Measurements from ENCODE around the gene NELL1. TPM values are rescaled to one million over a fixed set of nuclear protein-coding genes. Genes with fewer than 3 reads are reported as not detected.

NELL1 gene
- total and polyA plus RNA-seq, 2 experiments from 2014 or later: not detected

DNA sequence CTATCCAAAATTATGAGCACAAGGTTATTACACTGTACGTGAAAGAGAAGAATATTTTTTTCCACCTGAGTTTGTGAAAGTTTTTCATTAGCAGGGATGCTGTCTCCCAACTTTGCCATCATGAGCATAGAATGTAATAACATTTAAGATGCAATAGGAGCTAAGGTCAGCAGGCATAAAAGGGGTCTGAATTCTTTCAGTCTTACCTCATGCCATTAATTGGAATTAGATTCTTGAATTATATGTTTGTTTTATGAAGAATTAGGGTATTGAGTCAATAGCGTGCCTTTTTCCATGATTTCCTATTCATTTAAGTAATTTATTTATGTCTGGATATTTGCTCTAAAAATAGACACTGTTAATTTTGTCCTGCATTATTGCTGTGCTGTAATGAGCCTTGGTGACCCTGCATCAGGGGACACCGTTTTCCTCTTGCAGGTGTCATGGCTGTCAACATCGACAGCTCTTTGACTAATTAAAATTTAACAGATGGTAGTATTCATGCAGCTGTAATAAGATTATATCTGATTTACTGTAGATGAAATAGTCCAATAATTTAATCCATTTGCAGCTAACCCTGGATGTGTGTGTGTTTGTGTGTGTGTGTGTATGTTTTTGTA, 637.5 kb downstream of the NELL1 start:
- Histone ChIP-seq H3K27ac (no peak overlapping the region), H2AFZ (no peak overlapping the region), H3K9me2 (ENCODE audit: insufficient read depth) (no peaks in the 10 kb centered on the region), H3K79me2 (ENCODE audit: insufficient read depth) (no peaks in the 10 kb centered on the region), H3F3A (ENCODE audit: insufficient read depth) (no peaks in the 10 kb centered on the region), H3K9me3 (ENCODE audit: low read depth) (no peaks in the 10 kb centered on the region), H3K9ac (no peak overlapping the region), H3K4me2 (ENCODE audit: unreplicated experiment) (no peak overlapping the region), H3K36me3 (ENCODE audit: low read depth) (no peaks in the 10 kb centered on the region), H3K27me3 (replicated peaks; ENCODE audit: insufficient read depth) (no peaks in the 10 kb centered on the region), H3K4me1 (ENCODE audit: insufficient read depth) (no peaks in the 10 kb centered on the region), H3K4me3 (no peak overlapping the region), H4K20me1 (ENCODE audit: insufficient read depth) (no peaks in the 10 kb centered on the region)
- TF ChIP-seq EZH2phosphoT487 (IDR thresholded peaks at IDR 0.05; ENCODE audit: insufficient read depth, low read depth): no peak
- TF ChIP-seq EZH2 (IDR thresholded peaks at IDR 0.05; ENCODE audit: insufficient read depth, poor library complexity, severe bottlenecking): no peak
- DNase-seq: no peak
- in situ Hi-C loops (cut with MboI): no loop called here
- WGBS, 2 experiments (ENCODE audit: low coverage in 1 of 2, low lambda C conversion rate in 2 of 2, missing lambda C conversion rate in 2 of 2): 27 to 42% methylated on average over 4 of the region's 4 CpGs

DNA sequence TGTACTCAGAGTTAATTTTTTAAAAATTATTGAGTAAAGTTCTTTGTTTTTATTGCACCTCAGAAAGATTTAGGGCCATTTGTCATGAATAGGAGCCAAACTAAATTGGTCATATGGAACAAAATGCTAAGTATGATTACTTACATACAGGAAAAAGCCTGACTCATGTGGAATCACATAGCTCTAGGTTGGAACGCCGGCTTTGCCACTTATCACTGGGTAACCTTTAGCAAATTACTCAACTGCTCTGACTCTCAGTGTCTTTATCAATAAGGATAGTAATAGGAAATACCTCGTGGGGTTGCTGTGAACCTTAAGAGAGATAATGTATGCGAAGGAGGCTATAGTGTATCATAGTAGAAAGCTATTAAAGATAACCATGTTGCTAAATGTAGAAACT, 638.5 kb downstream of the NELL1 start:
- Histone ChIP-seq H3K79me2 (ENCODE audit: insufficient read depth) (no peaks in the 10 kb centered on the region), H4K20me1 (ENCODE audit: insufficient read depth) (no peaks in the 10 kb centered on the region), H3K9me3 (ENCODE audit: low read depth) (no peaks in the 10 kb centered on the region), H3K9ac (no peak overlapping the region), H3K27ac (no peak overlapping the region), H3K36me3 (ENCODE audit: low read depth) (no peaks in the 10 kb centered on the region), H3K4me3 (no peak overlapping the region), H3K9me2 (ENCODE audit: insufficient read depth) (no peaks in the 10 kb centered on the region), H2AFZ (no peak overlapping the region), H3K4me1 (ENCODE audit: insufficient read depth) (no peaks in the 10 kb centered on the region), H3F3A (ENCODE audit: insufficient read depth) (no peaks in the 10 kb centered on the region), H3K4me2 (ENCODE audit: unreplicated experiment) (no peak overlapping the region), H3K27me3 (replicated peaks; ENCODE audit: insufficient read depth) (no peaks in the 10 kb centered on the region)
- in situ Hi-C loops (cut with MboI): no loop called here
- TF ChIP-seq EZH2phosphoT487 (IDR thresholded peaks at IDR 0.05; ENCODE audit: insufficient read depth, low read depth) (no peak), EZH2 (IDR thresholded peaks at IDR 0.05; ENCODE audit: insufficient read depth, poor library complexity, severe bottlenecking) (no peak)
- DNase-seq: no peak
- WGBS, 2 experiments (ENCODE audit: low coverage in 1 of 2, low lambda C conversion rate in 2 of 2, missing lambda C conversion rate in 2 of 2): 49 to 54% methylated on average over 4 of the region's 4 CpGs

DNA sequence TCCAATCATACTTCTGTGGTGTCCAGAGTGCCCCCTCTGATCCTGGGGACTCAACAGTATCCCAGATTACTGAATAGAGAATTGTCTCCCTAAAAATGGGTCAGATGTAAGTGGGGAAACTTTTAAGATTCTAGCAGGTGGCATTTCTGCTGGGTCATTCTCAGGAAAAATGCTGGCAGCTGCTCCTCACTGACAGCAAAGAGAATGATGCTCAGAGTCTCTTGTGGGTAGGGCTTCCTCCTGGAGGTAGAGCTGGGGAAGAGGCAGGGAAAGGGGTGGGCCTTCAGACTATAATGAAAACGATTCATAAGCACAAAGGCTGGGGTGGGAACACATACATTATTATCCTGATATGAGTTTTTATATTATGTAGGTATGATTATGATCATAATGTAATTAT, 647.2 kb downstream of the NELL1 start:
- Histone ChIP-seq H3K27ac (no peak overlapping the region), H3K9ac (no peak overlapping the region), H4K20me1 (ENCODE audit: insufficient read depth) (no peaks in the 10 kb centered on the region), H3K27me3 (replicated peaks; ENCODE audit: insufficient read depth) (no peaks in the 10 kb centered on the region), H3F3A (ENCODE audit: insufficient read depth) (no peaks in the 10 kb centered on the region), H3K4me1 (ENCODE audit: insufficient read depth) (no peaks in the 10 kb centered on the region), H3K79me2 (ENCODE audit: insufficient read depth) (no peaks in the 10 kb centered on the region), H3K9me2 (ENCODE audit: insufficient read depth) (no peaks in the 10 kb centered on the region), H3K9me3 (ENCODE audit: low read depth) (no peaks in the 10 kb centered on the region), H3K4me2 (ENCODE audit: unreplicated experiment) (no peak overlapping the region), H3K36me3 (ENCODE audit: low read depth) (no peaks in the 10 kb centered on the region), H2AFZ (no peak overlapping the region), H3K4me3 (no peak overlapping the region)
- TF ChIP-seq EZH2phosphoT487 (IDR thresholded peaks at IDR 0.05; ENCODE audit: insufficient read depth, low read depth): no peak
- TF ChIP-seq EZH2 (IDR thresholded peaks at IDR 0.05; ENCODE audit: insufficient read depth, poor library complexity, severe bottlenecking): no peak
- DNase-seq: no peak
- in situ Hi-C loops (cut with MboI): no loop called here
- 0 to 7% methylated on average over 1 of the region's 1 CpG for WGBS, 2 experiments (ENCODE audit: low coverage in 1 of 2, low lambda C conversion rate in 2 of 2, missing lambda C conversion rate in 2 of 2)

DNA sequence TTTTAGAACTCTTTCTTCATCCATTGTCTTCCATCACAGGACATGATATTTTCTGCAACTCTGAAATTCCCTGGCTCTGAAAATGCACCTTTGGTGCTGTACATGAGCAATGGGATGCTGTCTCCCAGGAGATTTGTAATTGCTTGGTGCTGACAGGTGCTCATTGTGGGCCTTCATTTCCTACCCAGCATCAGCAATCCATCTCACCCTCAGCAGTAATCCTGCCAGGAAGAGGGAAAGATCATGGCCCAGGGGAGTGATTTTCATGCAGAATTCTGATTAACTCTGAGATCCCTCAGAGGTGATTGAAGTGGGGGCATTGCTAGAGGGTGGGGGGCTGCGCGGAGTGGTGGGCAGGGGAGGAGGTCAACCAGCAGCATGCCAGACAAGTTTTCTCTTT, 651.7 kb downstream of the NELL1 start:
- in situ Hi-C loops (cut with MboI): no loop called here
- no peak for DNase-seq
- no peak overlapping the region for H3K9ac ChIP-seq
- H3K36me3 ChIP-seq (ENCODE audit: low read depth): no peaks in the 10 kb centered on the region
- H3K27ac ChIP-seq: no peak overlapping the region
- H3K9me3 ChIP-seq (ENCODE audit: low read depth): no peaks in the 10 kb centered on the region
- no peak overlapping the region for H3K4me3 ChIP-seq
- no peak for TF ChIP-seq EZH2 (IDR thresholded peaks at IDR 0.05; ENCODE audit: insufficient read depth, poor library complexity, severe bottlenecking)
- no peak for TF ChIP-seq EZH2phosphoT487 (IDR thresholded peaks at IDR 0.05; ENCODE audit: insufficient read depth, low read depth)
- no peaks in the 10 kb centered on the region for H3K79me2 ChIP-seq (ENCODE audit: insufficient read depth)
- H3K4me2 ChIP-seq (ENCODE audit: unreplicated experiment): no peak overlapping the region
- no peak overlapping the region for H2AFZ ChIP-seq
- no peaks in the 10 kb centered on the region for H3K4me1 ChIP-seq (ENCODE audit: insufficient read depth)
- H4K20me1 ChIP-seq (ENCODE audit: insufficient read depth): no peaks in the 10 kb centered on the region
- H3F3A ChIP-seq (ENCODE audit: insufficient read depth): no peaks in the 10 kb centered on the region
- H3K9me2 ChIP-seq (ENCODE audit: insufficient read depth): no peaks in the 10 kb centered on the region
- 39 to 84% methylated on average over 2 of the region's 2 CpGs for WGBS, 2 experiments (ENCODE audit: low coverage in 1 of 2, low lambda C conversion rate in 2 of 2, missing lambda C conversion rate in 2 of 2)
- no peaks in the 10 kb centered on the region for H3K27me3 ChIP-seq (replicated peaks; ENCODE audit: insufficient read depth)

DNA sequence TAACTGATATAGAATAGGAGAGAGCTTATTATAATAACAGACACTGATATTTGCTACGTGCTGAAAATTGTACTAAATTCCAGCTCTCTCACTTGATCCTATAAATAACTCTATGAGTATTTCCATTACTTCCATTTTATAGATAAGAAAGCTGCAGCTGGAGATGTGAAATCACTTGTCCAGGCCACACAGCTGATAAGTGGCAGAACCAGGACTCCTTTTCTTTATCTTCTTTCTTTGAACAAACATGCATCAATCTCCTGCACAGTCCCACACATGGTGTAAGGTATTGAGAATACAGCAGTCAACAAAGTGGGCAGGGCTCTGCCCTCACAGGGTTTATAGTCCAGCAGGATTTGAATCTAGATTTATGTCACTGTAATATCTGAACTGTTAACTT, 652.1 kb downstream of the NELL1 start:
- H3K4me3 ChIP-seq: no peak overlapping the region
- no peaks in the 10 kb centered on the region for H4K20me1 ChIP-seq (ENCODE audit: insufficient read depth)
- H3K4me2 ChIP-seq (ENCODE audit: unreplicated experiment): no peak overlapping the region
- no peaks in the 10 kb centered on the region for H3K4me1 ChIP-seq (ENCODE audit: insufficient read depth)
- H3K9me2 ChIP-seq (ENCODE audit: insufficient read depth): no peaks in the 10 kb centered on the region
- in situ Hi-C loops (cut with MboI): no loop called here
- no peak overlapping the region for H3K9ac ChIP-seq
- H2AFZ ChIP-seq: no peak overlapping the region
- no peak for TF ChIP-seq EZH2 (IDR thresholded peaks at IDR 0.05; ENCODE audit: insufficient read depth, poor library complexity, severe bottlenecking)
- no peak for TF ChIP-seq EZH2phosphoT487 (IDR thresholded peaks at IDR 0.05; ENCODE audit: insufficient read depth, low read depth)
- DNase-seq: no peak
- no peaks in the 10 kb centered on the region for H3K27me3 ChIP-seq (replicated peaks; ENCODE audit: insufficient read depth)
- H3K36me3 ChIP-seq (ENCODE audit: low read depth): no peaks in the 10 kb centered on the region
- no peaks in the 10 kb centered on the region for H3K9me3 ChIP-seq (ENCODE audit: low read depth)
- 14 to 18% methylated on average over 1 of the region's 1 CpG for WGBS, 2 experiments (ENCODE audit: low coverage in 1 of 2, low lambda C conversion rate in 2 of 2, missing lambda C conversion rate in 2 of 2)
- no peak overlapping the region for H3K27ac ChIP-seq
- H3F3A ChIP-seq (ENCODE audit: insufficient read depth): no peaks in the 10 kb centered on the region
- no peaks in the 10 kb centered on the region for H3K79me2 ChIP-seq (ENCODE audit: insufficient read depth)
